Skeletal muscle tissue (tissue), 4 donors: ENCODE data around the gene PJA1. TPM values are rescaled to one million over a fixed set of nuclear protein-coding genes. Genes with fewer than 3 reads are reported as not detected.

Experiments
- H3K27ac ChIP-seq: one replicate; pipeline ENCODE4 v1.7.0; 2013; ENCODE audit warnings: mild to moderate bottlenecking, low read depth, low read length, inconsistent platforms
- H3K27me3 ChIP-seq, 3 donors: one replicate each; pipeline ENCODE4 v1.7.0; 2013; ENCODE audit warnings: low read length in 3 of 3; ENCODE audit not compliant: control insufficient read depth in 3 of 3, insufficient read depth in 3 of 3
- H3K36me3 ChIP-seq, 3 donors: one replicate each; pipeline ENCODE4 v1.7.0; 2013; ENCODE audit warnings: low read length in 3 of 3; ENCODE audit not compliant: control insufficient read depth in 3 of 3, insufficient read depth in 3 of 3
- H3K4me1 ChIP-seq, 3 donors: one replicate each; pipeline ENCODE4 v1.7.0; 2013; ENCODE audit warnings: low read length in 3 of 3, mild to moderate bottlenecking in 3 of 3; ENCODE audit not compliant: control insufficient read depth in 3 of 3, insufficient read depth in 3 of 3
- H3K4me3 ChIP-seq, 3 donors: one replicate each; pipeline ENCODE4 v1.7.0; 2013; ENCODE audit warnings: low read length in 3 of 3
- H3K9ac ChIP-seq, 3 donors: one replicate each; pipeline ENCODE4 v1.7.0; 2013; ENCODE audit warnings: low read length in 3 of 3, mild to moderate bottlenecking in 3 of 3, moderate library complexity in 2 of 3, low read depth in 1 of 3
- H3K9me3 ChIP-seq, 3 donors: one replicate each; pipeline ENCODE4 v1.7.0; 2013; ENCODE audit warnings: low read length in 3 of 3; ENCODE audit not compliant: control insufficient read depth in 3 of 3
- total RNA-seq: library from RNA; depleted of rRNA; stranded (reverse); fragments of >200 nt; gene quantifications from one replicate; pipeline ENCODE4 v1.2.3, GENCODE V29; 2014
- donor health status: Osteomylitis.

Gene PJA1
- total RNA-seq, 1 donor from 2014 or later: 51.7 TPM

GRCh38 chrX:69192603-69193002 is 27.4 kb upstream of the PJA1 start:
- peaks cover 0 to 21% (median 3%) of the 10 kb centered on the region in 3 donors for H3K27me3 ChIP-seq

GRCh38 chrX:69189576-69190371 is 24.5 kb upstream of the PJA1 start:
- Histone ChIP-seq H3K9ac (no peak overlapping the region), H3K36me3 (no peaks in the 10 kb centered on the region), H3K9me3 (no peaks in the 10 kb centered on the region), H3K4me3 (no peak overlapping the region), H3K4me1 (no peaks in the 10 kb centered on the region), H3K27ac (no peak overlapping the region), H3K27me3 (peaks cover 0 to 15% (median 0%) of the 10 kb centered on the region in 3 donors)

More at GRCh38 chrX:69192603-69193002, 27.4 kb upstream of the PJA1 start:
- H3K9ac ChIP-seq: no peak overlapping the region
- no peak overlapping the region for H3K27ac ChIP-seq
- H3K9me3 ChIP-seq: no peaks in the 10 kb centered on the region
- no peaks in the 10 kb centered on the region for H3K36me3 ChIP-seq
- no peak overlapping the region for H3K4me3 ChIP-seq
- no peaks in the 10 kb centered on the region for H3K4me1 ChIP-seq

DNA sequence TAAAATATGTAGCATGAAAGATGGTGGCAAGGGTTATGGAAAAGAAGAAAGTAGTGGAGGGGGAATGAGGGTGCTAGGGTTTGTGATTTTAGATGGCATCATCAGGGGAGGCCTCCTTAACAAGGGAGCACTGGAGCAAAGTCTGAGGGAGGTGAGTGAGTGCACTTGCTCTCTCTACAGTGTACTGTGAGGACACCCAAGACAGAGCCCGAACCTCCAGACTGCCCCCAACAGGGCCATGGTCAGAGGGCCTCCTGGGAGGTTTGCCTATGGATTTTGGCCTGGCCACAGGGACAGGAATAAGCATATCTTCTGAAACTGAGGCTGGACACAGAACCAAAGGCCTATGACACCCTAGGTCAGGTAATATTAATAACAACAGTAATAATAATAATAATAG is 21.4 kb upstream of the PJA1 start:
- H3K27me3 ChIP-seq: peaks cover 0 to 5% (median 0%) of the 10 kb centered on the region in 3 donors
- no peaks in the 10 kb centered on the region for H3K4me1 ChIP-seq
- no peak overlapping the region for H3K27ac ChIP-seq
- no peaks in the 10 kb centered on the region for H3K9me3 ChIP-seq
- H3K9ac ChIP-seq: no peak overlapping the region
- no peaks in the 10 kb centered on the region for H3K36me3 ChIP-seq
- H3K4me3 ChIP-seq: no peak overlapping the region

DNA sequence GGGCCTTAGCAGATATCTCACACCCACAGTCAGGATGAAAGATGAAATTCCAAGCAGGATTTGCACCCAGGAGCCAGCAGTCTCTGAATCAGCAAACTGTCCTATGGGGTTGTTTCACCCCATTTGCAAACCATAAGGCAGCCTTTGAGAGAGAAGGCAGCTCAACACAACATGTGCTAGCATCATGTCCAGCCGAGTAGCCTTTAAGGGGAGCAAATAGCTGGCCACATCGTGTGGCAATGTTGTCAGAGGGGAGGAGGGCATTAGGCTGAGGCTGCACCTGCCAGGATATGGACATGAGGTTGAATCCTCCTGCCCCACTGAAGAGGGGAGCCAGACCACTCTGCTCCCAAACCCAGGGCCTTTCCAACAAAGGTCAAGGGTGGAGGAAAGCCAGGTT is 20.6 kb upstream of the PJA1 start:
- Histone ChIP-seq H3K36me3 (no peaks in the 10 kb centered on the region), H3K27ac (no peak overlapping the region), H3K4me3 (no peak overlapping the region)

GRCh38 chrX:69185141-69185540 is 19.9 kb upstream of the PJA1 start:
- H3K4me3 ChIP-seq: no peak overlapping the region
- peaks cover 0 to 7% (median 0%) of the 10 kb centered on the region in 3 donors for H3K27me3 ChIP-seq
- H3K9me3 ChIP-seq: peaks cover 0 to 3% (median 0%) of the 10 kb centered on the region in 3 donors
- H3K4me1 ChIP-seq: no peaks in the 10 kb centered on the region
- H3K36me3 ChIP-seq: no peaks in the 10 kb centered on the region
- no peak overlapping the region for H3K27ac ChIP-seq
- no peak overlapping the region for H3K9ac ChIP-seq

More for the DNA sequence above, 20.6 kb upstream of the PJA1 start:
- Histone ChIP-seq H3K4me1 (no peaks in the 10 kb centered on the region), H3K9me3 (no peaks in the 10 kb centered on the region), H3K9ac (no peak overlapping the region), H3K27me3 (peaks cover 0 to 8% (median 0%) of the 10 kb centered on the region in 3 donors)

DNA sequence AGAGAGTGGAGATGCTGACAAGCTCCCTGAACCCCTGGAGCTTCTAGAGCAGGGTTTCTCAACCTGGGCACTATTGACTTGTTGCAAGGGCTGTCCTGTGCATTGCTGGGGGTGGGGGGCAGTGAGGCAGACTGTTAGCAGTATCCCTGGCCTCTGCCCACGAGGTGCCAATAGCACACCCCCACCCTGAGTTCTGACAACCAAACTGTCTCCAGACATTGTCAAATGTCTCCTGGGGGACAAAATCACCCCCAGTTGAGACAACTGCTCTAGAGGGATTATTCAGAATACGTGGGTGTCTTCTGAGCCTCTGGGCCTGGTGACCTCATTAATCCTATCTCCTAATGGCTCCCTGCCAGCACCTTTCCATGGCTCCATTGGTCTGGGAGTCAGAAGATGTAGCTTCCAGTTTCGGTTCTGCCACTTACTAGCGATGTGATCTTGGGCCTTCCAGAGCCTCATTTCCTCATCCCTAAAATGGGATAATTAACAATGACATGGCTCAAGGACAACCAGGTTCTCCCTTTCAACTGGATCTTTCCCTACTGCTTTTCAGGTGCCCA is 17.6 kb upstream of the PJA1 start:
- peaks cover 0 to 7% (median 0%) of the 10 kb centered on the region in 3 donors for H3K27me3 ChIP-seq
- H3K9me3 ChIP-seq: peaks cover 0 to 3% (median 0%) of the 10 kb centered on the region in 3 donors
- H3K27ac ChIP-seq: no peak overlapping the region
- H3K4me3 ChIP-seq: no peak overlapping the region
- H3K36me3 ChIP-seq: no peaks in the 10 kb centered on the region
- no peaks in the 10 kb centered on the region for H3K4me1 ChIP-seq
- no peak overlapping the region for H3K9ac ChIP-seq

DNA sequence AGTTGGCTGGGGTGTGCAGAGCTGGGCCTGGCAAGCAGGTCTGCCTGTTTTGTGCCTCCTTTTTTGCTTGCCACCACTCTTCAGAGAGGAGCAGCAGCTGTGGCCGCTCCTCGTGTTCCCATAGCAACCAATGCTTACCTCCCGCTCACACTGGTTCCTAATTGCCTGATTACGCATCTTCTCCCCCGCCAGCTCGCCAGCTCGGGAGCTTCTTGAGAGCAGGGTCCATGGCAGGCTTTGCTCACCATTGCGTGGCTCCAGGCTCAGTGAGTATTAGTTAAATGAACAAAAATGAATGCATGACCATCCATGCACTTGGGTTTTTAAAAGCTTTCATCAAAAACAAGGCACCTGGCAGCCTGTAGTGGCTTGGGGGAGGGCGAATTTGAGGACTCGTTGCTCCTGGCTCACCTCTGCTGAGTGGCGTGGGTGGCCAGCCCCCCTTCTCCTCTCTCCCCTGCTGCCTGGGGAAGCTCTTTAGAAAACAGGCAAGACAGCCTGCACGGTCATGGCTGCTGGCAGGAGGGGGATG is 14.2 kb upstream of the PJA1 start:
- H3K27me3 ChIP-seq: peaks cover 0 to 7% (median 0%) of the 10 kb centered on the region in 3 donors
- H3K36me3 ChIP-seq: no peaks in the 10 kb centered on the region
- no peaks in the 10 kb centered on the region for H3K4me1 ChIP-seq
- H3K4me3 ChIP-seq: no peak overlapping the region
- no peak overlapping the region for H3K27ac ChIP-seq
- no peak overlapping the region for H3K9ac ChIP-seq
- peaks cover 0 to 3% (median 0%) of the 10 kb centered on the region in 3 donors for H3K9me3 ChIP-seq

- no peak overlapping the region for H3K27ac ChIP-seq
- H3K9me3 ChIP-seq: peaks cover 0 to 3% (median 0%) of the 10 kb centered on the region in 3 donors
- no peaks in the 10 kb centered on the region for H3K4me1 ChIP-seq
- no peak overlapping the region for H3K9ac ChIP-seq
- H3K4me3 ChIP-seq: no peak overlapping the region
- no peaks in the 10 kb centered on the region for H3K36me3 ChIP-seq
- H3K27me3 ChIP-seq: peaks cover 0 to 7% (median 0%) of the 10 kb centered on the region in 3 donors
Measured at GRCh38 chrX:69178592-69178991, 13.3 kb upstream of the PJA1 start.

GRCh38 chrX:69177511-69178162 is 12.4 kb upstream of the PJA1 start:
- Histone ChIP-seq H3K4me1 (no peaks in the 10 kb centered on the region), H3K9me3 (peaks cover 0 to 3% (median 0%) of the 10 kb centered on the region in 3 donors), H3K27ac (no peak overlapping the region), H3K27me3 (peaks cover 0 to 15% (median 0%) of the 10 kb centered on the region in 3 donors), H3K9ac (no peak overlapping the region), H3K4me3 (no peak overlapping the region), H3K36me3 (no peaks in the 10 kb centered on the region)
